GM18867 (cell line): ENCODE results near the gene TMEM115.

Source experiments
- ATAC-seq: cut with Tn5 transposase; IDR thresholded peaks from one replicate; pipeline ENCODE4 v1.9.1; 2021; ENCODE audit warnings: mild to moderate bottlenecking, moderate library complexity; ENCODE audit not compliant: unreplicated experiment

Gene TMEM115

GRCh38 chr3:50353245-50354004 lies 5.9 kb downstream of the TMEM115 start:
- no peak for ATAC-seq

DNA sequence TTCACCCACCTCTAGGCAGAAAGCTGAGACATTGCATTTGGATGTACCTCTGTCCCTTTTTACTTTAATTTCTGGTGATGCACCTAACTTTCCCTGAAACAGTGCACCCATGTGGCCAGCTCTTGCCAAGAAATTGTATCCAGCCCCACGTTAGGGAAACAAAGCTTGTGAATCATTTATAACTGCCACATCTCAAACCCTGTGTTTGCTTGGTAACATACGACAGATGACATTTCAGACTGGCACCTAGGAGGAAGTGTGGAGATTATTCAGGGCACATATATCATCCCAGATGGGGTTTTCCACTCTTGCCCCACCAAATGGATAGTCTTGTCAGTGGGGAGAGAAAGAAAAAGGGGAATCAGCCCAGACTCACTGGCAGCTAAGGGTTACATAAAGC lies 6.5 kb downstream of the TMEM115 start:
- no peak for ATAC-seq

- ATAC-seq = no peak
Observed at GRCh38 chr3:50351323-50351697, 8.0 kb downstream of the TMEM115 start.

DNA sequence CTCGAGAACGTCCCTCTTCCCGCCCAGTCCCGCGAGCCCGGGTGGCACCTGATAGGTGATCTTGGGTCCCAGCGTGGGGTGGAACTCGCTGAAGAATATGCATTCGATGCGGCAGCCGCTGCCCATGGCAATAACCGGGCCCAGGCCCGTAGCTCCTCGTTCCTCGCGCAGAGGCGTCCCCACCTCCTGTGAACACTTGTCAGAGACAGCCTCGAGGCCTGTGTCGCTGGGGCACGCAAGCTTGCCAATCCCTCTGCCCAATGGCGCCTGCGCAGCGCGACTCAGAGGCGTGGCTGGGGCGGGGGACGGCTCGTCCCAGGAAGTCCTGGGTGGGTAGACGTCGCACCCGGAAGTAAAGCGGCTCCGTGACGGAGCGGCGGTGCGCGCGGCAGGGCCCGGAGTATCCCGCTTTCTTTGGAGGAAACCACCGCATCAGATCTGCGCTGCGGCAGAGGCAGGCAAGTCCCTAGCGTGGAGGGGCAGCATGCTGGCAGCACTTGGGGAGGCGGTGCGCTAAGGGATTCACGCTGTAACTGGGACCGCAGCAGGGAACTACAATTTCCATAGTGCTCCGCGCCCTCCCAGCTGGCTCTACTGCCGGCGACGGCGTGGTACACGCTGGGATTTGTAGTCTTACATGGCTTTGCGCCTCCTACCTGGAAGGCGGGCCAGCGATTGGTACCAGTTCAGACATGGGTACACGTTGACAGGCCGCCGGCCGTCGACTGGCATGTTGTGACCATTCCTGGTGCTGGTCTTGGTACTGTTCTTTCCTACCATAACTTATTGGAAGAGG lies 8.6 kb downstream of the TMEM115 start, which contains the start of the genes CYB561D2 and NPRL2:
Gene CYB561D2, plus strand, starts transcription at position 336 of the 796 bp plus-strand sequence. CDS start 572 bp downstream, outside the sequence.
Gene NPRL2, minus strand, starts transcription at position 249 of the 796 bp plus-strand sequence. Its CDS starts 123 bp downstream, at position 126.
- peak; percentile 83 for ATAC-seq

DNA sequence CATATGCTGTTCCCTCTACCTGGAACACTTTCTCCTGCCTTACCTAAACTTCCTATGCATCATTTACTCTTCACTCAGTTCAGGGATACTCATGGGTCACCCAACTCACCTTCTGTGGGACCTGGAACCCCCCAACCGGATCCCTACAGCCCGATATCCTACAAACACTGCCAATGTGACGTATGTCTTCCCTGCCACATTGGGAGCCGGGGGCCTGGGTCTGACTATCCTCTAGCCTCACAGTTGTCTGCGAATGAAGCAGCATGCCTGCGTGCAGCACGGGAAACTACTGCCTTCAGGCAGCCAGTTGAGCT lies 9.2 kb downstream of the TMEM115 start:
- no peak for ATAC-seq

DNA sequence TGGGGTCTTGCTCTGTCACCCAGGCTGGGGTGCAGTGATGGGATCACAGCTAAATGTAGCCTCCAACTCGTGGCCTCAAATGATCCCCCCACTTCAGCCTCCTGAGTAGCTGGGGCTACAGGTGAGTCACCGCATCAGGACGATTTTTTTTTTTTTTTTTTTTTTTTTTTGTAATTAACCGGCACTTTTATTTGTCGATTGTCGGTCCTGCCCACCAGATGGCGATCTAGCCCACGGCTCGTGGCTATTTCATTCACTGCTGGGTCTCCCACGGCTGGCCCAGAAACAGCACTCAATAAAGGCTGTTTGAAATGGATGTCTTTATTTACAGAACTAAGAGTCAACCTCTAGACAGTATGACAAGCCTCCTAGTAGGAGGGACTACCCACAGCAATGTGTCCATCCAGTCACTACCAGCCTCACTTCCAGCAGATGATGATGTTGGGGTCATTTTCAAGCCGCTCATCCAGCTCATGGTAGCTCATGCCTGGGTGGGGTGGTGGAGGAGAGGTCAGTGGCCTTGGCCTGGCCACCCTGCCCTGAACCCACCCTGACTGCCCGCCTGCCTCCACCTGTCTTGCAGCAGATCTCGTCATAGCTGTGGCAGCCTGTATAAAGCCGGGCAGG lies 12.0 kb downstream of the TMEM115 start:
- ATAC-seq = no peak

GRCh38 chr3:50345586-50346234 lies 13.6 kb downstream of the TMEM115 start, which contains the start of gene ZMYND10:
TSS of gene ZMYND10 (minus strand) at chr3:50345732. CDS start at chr3:50345579, 153 bp downstream.
- no peak for ATAC-seq

DNA sequence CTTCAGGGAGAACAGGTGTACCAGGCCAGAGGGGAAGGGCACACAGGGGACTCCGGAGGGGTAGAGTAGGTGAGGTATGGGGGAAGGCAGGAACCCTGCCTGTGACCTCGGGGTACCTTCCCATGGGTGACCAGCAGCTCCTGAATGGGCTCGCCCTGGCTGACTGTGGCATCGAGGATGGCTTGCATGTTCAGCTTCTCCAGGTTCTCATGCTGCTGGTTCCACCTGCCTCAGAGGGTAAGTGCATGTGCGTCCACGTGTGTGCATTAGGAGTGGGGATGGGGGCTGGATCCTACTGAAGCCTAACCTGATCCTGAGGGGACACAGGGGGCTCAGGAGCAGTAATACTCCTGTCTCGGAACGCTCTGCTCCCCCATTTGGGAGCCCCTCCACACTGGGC lies 14.3 kb downstream of the TMEM115 start:
- ATAC-seq = no peak

DNA sequence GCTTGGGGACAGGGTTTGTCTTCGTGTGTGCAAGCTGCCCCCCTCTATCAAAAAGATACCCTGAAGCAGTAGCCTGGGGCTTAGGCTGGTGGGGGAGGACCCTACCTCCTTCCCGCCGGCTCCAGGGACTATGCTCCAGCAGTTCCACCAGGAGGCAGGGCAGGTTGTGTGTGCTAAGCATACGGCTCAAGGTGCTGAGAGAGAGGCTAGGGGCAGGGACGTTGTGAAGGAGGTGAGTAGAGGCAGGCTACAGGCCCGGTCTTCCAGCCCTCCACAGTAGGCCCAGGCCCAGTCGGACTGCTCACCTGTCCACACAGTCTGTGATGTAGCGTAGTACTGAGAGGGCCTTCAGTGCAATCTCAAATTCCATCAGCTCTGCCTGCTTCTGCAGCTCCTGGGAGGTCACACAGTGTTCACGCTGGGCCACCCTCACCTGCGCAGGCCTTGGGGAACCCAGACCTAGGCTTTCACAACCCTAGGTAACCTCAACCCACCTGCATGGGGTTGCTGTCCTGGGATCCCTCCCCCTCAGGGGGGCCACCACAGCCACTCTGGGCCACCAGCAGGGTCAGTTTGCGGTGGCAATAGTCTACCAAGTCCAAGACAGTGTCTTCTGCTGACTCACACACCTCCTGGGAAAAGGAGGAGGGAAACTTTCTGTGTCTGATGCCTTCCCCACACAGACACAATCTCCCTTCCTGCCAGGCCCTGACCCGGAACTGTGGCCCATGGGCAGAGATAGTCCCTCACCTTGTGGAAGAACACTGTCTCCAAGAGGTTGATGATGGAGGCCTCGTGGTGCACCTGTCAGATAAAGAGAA lies 16.3 kb downstream of the TMEM115 start:
- no peak for ATAC-seq

DNA sequence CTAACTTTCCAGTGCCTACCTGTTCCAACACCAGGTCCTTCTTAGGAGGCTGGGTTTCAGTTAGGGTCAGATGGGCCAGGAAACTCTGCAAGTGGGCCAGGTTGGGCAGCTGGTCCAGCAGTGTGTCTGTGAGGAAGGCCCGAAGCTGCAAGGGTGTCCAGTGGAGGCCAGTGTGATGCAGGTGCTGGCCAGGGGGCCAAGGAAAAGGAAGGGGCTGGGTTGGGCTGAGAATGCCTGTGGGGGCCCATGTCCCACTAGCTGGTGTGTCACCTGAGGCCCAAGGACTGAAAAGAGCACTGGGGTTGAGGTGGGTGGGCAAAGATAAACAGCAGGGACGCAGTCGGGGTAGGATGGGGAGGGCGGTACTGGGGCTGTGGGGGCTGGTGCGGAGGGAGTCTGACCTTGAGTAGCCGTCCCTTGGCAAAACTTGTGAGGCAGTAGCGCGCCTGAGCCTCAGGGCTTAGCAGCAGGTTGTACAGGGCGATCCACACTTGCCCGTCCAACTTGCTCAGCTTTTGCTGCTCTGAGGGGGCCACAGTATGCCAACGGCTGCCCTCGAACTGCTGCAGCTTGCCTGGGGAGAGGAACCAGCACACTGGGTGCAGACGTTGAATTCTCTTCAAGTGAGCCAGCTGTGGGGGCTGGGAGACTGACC lies 17.2 kb downstream of the TMEM115 start:
- no peak for ATAC-seq

DNA sequence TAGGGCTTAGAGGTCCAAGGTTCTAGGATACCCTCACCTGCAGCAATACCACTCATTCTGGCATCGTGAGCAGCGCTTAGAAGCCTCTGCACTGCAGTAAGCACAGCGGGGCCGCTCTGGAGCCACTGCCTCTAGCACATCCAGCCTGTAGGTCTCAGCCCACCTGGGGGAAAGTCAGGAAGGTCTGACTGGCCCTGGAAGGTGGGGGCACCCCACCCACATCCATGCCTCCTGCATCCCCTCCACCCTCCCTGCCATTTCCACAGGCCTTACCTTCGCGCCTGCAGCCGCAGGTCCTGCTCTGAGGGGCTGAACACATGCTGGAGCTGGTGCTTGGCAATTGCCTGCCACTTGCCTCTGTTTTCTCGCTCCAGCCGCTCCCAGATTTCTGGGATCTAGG lies 17.8 kb downstream of the TMEM115 start:
- no peak for ATAC-seq

DNA sequence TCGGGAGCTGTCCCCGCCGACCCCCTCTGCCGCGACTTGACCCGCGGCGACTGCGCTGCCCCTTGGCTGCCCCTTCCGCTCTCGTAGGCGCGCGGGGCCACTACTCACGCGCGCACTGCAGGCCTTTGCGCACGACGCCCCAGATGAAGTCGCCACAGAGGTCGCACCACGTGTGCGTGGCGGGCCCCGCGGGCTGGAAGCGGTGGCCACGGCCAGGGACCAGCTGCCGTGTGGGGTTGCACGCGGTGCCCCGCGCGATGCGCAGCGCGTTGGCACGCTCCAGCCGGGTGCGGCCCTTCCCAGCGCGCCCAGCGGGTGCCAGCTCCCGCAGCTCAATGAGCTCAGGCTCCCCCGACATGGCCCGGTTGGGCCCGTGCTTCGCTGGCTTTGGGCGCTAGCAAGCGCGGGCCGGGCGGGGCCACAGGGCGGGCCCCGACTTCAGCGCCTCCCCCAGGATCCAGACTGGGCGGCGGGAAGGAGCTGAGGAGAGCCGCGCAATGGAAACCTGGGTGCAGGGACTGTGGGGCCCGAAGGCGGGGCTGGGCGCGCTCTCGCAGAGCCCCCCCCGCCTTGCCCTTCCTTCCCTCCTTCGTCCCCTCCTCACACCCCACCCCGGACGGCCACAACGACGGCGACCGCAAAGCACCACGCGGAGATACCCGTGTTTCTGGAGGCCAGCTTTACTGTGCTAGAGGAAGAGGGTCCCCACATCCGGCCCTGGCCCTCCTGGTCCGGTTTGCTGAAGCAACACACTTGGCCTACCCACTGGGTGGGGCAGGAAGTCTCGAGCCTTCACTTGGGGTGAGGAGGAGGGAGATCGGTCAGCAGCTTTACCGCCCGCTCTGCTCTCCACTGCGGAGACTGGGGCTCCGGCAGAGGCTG lies 18.6 kb downstream of the TMEM115 start, which contains the start of gene RASSF1:
Gene RASSF1, minus strand, starts transcription at position 389 of the 882 bp plus-strand sequence. Its CDS starts 31 bp downstream, at position 358.
- no peak for ATAC-seq

- ATAC-seq = no peak
Observed at GRCh38 chr3:50340147-50340447, 19.2 kb downstream of the TMEM115 start.

- ATAC-seq = no peak
Observed at GRCh38 chr3:50339485-50340146, 19.7 kb downstream of the TMEM115 start.

DNA sequence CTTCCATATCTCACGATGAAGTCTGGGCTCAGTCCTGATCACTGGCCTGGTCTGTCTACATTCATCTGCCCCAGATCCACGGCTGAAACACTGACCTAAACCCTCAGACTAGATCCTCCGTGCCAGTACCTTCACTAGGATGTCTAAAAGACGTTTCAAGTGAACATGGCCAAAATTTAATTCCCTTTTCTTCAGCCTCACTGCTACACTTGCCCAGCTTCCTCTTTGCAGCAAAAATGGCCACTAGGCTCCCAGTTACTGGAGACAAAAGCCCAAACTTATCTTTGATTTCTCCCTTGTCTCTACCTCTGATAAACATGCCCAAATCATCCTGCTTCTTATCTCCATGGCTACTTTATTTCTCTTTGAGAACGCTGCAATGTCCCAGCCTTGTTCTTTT lies 20.4 kb downstream of the TMEM115 start:
- ATAC-seq = no peak

DNA sequence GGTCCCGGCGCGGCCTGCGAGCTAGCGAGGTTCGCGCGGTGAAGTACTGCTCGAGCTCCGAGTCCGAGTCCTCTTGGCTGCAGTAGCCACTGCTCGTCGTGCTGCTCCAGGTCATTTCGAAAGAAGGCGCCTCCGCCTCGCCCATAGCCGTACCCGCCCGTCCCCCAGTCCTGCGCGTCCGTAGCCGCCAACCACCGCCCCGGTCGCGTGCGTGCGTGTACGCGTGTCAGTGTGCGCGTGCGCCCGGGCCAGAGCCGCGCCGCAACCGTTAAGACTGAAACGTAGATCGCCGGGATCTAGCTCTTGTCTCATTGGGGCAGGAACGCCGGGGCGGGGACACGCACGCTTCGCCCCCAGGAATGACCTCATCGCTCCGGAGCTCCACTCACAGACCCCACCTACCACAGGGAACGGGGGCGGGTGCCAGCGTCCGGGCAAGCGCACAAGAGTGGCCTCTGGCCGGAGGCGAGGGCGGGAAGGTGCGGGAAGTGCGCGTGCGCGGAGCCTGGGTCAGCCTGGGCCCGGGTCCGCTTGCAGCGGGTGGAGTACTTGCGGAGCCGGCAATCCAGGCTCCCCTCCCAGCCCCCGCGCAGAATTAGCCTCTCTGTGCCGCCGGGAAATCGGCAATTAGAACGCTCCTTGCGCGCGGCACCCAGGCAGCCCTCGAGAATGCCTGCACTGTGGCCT lies 22.0 kb downstream of the TMEM115 start:
- ATAC-seq = peak; percentile 69

DNA sequence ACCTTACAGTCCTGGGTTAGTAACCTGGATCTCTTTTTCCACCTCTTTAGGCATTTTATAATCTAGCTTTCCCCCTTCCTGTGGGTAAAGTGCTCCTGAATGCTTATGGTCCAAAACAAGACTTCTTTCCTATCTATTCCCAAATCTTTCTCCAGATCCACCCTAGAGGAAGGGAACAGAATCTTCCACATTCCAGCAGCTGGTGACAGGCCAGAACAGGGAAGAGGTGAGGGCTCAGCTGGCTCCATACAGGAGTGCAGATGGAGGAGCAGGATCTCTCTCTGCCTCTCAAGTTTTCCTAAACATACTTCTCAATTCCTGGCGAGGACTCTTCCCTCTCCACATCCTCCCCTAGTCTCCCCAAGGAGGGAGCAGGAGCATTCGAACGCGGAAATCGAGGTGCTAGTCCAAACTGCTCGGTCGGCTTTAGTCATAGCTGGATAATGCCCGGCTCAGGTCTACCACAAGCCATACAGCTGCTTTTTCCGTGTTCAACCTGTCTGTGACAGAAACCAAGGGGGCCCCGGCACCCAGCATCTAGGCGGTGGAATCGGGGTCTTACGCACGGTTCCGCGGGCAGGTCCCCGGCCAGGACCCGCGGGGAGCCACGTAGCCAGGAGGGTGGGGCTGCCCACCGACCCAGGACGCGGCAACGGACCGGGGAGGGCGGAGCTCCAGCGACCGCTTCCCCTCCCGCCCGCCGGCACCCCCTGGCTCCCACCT lies 22.7 kb downstream of the TMEM115 start:
- peak; percentile 32 for ATAC-seq
